GM10248 (cell line): ENCODE measurements around the gene RAB11FIP3.
"Not testable (repeated sequence)": the region's sequence is repeated elsewhere in the genome, so short reads cannot be mapped to it uniquely, and the experiment has no call there.

Experiments
- CTCF ChIA-PET: fragments of 300-600 bp; sonication (Branson Sonifier 250); formaldehyde crosslinking; extraction: SDS; loops from one replicate; lab custom pipeline; 2021; ENCODE audit warnings: antibody characterized with exemption; lab: Yijun Ruan, JAX
- POLR2A ChIA-PET: fragments of 350-650 bp; sonication (Branson Sonifier 250); formaldehyde crosslinking; extraction: SDS; loops from one replicate; lab custom pipeline; 2020; ENCODE audit warnings: antibody characterized with exemption; lab: Yijun Ruan, JAX
- DNase-seq: peaks from one replicate; pipeline ENCODE4 v3.0.0; 2012; ENCODE audit errors: extremely low spot score
- CTCF ChIP-seq: IDR thresholded peaks from 2 replicates; pipeline ENCODE4 v1.5.1; 2012; ENCODE audit warnings: mild to moderate bottlenecking, low read depth; ENCODE audit errors: extremely low read depth, missing control alignments, control extremely low read depth

Gene RAB11FIP3

GRCh38 chr16:491220-491919 lies 65.9 kb downstream of the RAB11FIP3 start:
- CTCF ChIA-PET, result no interaction called here
- DNase-seq, result no peak
- TF ChIP-seq CTCF, result no peak

GRCh38 chr16:492211-492875 lies 66.9 kb downstream of the RAB11FIP3 start:
- DNase-seq, result no peak
- POLR2A ChIA-PET, result no interaction called here
- TF ChIP-seq CTCF, result no peak
- CTCF ChIA-PET, result interaction anchor here (1.3 kb wide), 1 partner anchor 9 kb away, joined by 5 read pairs; no protein-coding TSS in a partner anchor

More at GRCh38 chr16:491220-491919, 65.9 kb downstream of the RAB11FIP3 start:
- POLR2A ChIA-PET, result no interaction called here

DNA sequence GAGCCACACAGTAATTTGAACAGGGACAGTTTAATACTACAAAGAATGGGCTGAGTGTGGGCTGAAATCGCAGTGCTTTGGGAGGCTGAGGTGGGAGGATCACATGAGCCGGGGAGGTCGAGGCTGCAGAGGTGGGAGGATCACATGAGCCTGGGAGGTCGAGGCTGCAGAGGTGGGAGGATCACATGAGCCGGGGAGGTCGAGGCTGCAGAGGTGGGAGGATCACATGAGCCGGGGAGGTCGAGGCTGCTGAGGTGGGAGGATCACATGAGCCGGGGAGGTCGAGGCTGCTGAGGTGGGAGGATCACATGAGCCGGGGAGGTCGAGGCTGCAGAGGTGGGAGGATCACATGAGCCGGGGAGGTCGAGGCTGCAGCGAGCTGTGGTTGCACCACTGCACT lies 69.2 kb downstream of the RAB11FIP3 start:
- CTCF ChIA-PET, DNase-seq, POLR2A ChIA-PET: not testable (repeated sequence)

- CTCF ChIA-PET, result interaction anchor here (1.0 kb wide), 1 partner anchor 8 kb away, joined by 3 read pairs; no protein-coding TSS in a partner anchor
- peak; percentile 20 for TF ChIP-seq CTCF
- peak; percentile 64 for DNase-seq
- POLR2A ChIA-PET, result no interaction called here
Measured at GRCh38 chr16:495127-495748, 69.8 kb downstream of the RAB11FIP3 start.

DNA sequence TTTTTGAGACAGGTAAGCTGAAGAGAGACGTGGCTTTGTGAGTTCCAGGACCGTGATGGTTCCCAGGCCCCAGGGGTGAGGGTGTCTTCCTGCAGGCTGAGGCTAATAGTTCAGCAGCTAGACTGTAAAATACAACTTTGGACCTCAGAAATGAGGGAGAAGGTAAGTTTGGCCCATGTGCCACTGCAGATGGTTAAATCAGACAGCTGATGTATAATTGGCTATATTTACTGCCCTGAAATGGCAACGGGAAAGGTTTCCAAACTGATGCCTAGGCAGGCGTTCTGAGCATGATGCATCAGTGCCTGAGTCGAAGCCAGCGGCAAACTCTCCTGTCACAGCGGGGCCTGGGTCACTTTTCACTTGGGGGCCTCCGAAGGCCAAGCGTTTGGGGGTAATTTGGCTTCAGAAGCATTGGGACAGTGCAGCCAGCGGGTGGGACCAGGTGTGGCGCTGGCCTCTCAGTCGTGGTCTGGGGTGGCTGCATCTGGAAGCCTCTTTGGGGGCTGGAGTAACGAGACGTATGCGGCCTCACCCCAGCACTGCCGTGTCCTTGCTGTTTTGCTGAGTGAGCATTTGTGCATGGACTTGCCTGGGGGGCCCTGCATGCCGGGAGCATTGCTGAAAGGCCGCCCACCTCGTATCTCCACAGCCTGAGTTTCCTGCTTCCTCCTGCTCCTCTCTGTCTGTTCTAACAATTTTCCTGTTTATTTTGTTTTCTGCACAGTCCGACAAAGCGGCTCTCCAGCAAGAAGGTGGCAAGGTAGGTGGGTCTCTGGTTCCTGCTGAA lies 70.8 kb downstream of the RAB11FIP3 start:
- POLR2A ChIA-PET, result no interaction called here
- TF ChIP-seq CTCF, result no peak
- CTCF ChIA-PET, result interaction anchor here (0.8 to 1.0 kb wide), 2 partner anchors 9 kb away, joined by 3 read pairs; no protein-coding TSS in a partner anchor
- DNase-seq, result no peak

- DNase-seq, result no peak
- POLR2A ChIA-PET, result no interaction called here
- CTCF ChIA-PET, result interaction anchor here (0.8 kb wide), 1 partner anchor 8 kb away, joined by 3 read pairs; no protein-coding TSS in a partner anchor
- no peak for TF ChIP-seq CTCF
Measured at GRCh38 chr16:497258-497657, 71.8 kb downstream of the RAB11FIP3 start.
